NCI-H460 (cell line): ENCODE results near the gene LEO1. TPM values are rescaled to one million over a fixed set of nuclear protein-coding genes. Genes with fewer than 3 reads are reported as not detected.
A peak's percentile ranks its signal among the peaks of the same experiment; 100 is the strongest.

Source experiments
- DNase-seq: peaks from one replicate; pipeline ENCODE4 v3.0.0-alpha.2; 2016; ENCODE audit warnings: low read depth; ENCODE audit errors: extremely low read depth
- polyA plus RNA-seq: library from polyadenylated mRNA; depleted of rRNA; stranded (reverse); fragments of >200 nt; gene quantifications from 2 replicates; pipeline ENCODE4 v1.2.3, GENCODE V29; 2014; cell fraction: nucleus; rRNA removed
- total RNA-seq: library from RNA; depleted of rRNA; stranded (reverse); fragments of >200 nt; shearing (Covaris generic); gene quantifications from 2 replicates; pipeline ENCODE4 v1.2.3, GENCODE V29; 2014; rRNA removed

Gene LEO1
- total RNA-seq: 61.4 and 75.9 TPM in 2 replicates
- polyA plus RNA-seq: 26.9 and 29.6 TPM in 2 replicates

DNA sequence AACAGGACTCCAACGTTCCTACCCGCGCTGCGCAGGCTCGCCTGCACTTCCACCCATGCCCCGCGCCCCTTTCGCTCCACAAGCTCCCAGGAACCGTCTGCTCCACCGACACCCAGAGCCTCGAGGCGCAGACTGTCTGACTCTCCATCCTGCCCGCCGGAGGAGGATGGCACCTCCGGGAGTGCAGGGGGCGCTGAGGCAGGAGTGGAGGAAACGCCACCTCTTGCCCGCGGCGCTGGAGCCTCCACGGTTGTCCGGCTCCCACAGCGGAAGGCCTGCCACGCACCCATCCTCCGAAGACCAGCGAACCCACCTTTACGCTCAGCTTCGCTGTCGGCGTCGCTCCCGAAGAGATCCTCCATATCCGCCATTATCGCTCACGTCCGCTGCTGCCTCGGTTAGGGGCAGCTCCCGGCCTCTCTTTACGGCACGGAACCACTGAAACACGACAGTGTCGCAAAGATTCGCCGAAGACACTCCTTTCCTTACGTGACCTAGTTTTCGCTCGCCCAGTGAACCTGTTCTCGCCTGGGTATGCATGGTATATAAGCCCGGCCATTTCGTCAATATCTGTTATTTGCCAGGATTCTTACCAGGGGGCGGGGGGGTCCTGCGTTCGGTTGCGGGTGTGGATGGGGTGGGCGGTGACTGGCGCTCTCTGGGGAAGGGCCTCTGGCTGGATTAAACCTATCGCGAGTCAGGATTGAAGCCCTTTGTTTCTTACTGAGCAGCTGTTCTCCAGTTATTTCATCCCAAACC is at the start of gene LEO1:
Gene LEO1 (minus strand): TSS at position 404 of the 759 bp plus-strand sequence. CDS start 33 bp downstream, at position 371.
- peak; percentile 93 for DNase-seq

DNA sequence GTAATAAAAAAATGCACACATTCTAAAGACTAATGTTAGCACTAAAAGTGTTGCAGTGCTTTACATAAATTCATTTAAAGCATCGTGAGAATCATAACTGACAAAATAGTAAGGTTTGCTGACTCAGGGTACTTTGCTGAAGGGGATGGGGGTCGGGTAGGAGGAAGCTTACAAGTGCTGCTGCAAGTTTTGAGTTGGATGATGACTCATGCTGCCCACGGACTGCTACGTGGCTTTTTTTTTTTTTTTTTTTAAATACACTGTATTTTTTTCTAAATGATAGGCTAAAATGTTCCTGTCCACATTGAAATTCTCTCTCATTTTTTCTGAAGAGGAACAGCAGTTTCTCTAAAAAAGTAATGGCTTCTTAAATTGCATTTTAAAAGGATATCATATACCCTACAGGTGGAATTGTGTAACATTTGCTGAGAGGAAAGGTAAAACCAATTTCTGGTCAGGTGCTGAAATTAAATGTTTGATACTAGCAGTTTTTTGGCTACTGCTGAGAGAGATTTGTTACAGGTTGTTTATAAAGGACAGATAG is 49.6 kb upstream of the LEO1 start:
- peak; percentile 68 for DNase-seq

DNA sequence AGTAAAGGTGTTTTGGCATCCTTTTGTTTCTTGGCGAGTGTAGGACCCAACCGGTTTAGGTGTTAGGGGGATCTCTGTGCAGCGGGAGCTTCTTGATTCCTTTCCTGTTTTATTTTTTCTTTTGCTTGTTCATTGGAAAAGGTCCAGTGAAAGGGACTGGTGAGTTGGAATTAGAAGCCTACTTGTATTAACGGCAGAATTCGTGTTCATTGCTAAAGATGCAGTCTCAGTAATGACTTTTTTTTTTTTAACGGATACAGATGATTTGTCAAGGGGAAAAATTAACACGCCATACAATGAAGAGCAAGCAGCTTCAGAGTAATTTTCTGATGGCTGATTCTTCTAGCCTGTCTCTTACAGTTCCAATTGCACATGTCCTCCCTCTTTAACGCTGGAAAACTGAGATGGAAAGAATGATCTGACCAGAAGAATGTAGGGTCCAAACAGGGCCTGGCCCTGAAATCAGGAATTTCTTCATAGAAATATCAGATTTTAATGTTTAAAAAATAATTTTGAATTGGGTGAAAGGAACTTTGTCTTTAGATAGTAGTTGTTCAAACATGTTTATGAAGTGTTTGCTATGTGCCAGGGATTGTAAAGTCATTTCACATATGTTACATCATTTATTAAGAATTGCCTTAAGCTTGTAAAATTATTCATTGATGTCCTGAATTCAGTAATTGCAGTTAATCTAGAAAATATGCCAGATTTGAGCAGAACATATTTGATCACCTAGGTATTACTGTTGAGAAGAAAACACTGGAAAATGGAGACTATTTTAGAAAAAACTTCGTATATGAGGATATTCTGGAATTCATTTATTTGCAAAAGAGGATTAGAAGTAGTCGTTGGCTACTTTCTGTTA is 48.9 kb upstream of the LEO1 start:
- no peak for DNase-seq

DNA sequence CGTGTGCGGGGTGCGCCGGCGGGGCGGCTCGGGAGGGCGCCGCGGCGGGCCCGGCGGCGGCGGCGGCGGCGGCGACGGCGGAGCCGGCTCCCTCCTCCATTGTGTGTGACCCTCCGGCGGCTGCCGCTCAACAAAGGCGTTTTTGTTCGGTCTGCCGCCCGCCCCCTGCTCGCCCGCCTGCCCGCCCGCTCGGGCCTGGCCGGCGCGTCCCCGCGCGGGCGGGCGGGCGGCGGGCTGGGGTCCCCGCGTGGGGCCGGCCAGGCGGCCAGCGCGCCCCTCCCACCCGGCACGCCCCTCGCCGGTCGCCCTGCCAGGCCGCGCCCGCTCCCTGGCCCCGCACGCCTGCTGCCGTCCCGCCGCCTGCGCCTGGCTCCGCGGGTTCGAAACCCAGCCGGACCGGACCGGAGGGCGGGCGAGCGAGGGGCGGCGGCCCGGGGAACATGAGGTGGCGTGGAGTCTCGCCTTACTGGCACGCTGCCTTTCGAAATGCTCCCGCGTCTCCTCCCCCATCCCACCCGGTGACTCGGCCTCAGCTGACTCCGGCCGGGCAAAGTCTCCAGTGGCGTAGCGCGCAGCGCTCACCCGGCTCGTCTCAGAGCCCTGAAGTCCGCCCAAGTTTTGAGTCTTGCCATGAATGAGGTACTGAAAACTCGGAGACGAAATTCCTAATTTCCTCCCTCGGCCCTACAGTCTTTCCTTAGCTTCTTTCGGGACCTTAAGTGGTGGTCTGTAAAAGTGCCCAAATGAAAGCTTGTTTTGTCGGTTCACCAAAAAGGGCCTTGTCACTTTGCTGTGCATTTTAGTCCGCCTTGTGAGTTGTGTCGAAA is 48.0 kb upstream of the LEO1 start:
- DNase-seq: peak; percentile 84

DNA sequence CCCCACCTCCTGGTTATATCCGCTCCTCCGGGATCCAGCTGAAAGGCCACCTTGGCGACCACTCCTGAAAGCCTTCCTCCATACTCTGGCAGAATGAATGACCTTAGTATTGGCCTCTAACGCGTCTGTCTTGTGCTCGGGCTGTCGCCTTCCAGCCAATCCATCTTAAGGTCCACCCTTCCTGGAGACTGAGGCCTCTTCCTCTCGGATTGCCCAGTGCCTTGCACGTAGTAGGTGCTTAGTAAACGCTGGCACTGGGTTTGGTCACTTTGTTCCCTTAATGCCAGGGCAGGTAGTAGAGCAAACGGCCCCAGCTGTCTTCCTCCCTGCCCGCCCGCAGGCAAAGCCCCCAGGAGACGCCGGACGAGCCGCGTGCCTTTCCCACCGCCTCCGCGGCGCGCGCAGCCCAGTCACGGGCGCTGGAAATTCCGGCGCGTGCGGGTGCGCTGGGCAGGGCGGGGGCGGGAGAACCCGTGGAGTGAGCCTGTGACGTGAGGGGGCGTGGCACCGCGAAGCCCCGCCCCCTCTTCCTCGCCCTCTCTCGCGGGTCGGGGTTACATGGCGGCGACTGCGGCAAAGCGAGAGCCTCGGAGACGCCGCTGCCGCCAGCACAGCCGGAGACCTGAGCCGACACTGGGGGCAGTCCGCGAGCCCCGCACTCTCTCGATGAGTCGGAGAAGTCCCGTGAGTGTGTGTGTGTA is 47.3 kb upstream of the LEO1 start, which contains the start of gene MAPK6:
Gene MAPK6 (plus strand): TSS at position 527 of the 701 bp plus-strand sequence. CDS start 27,242 bp downstream, outside the sequence.
- DNase-seq: peak; percentile 85

DNA sequence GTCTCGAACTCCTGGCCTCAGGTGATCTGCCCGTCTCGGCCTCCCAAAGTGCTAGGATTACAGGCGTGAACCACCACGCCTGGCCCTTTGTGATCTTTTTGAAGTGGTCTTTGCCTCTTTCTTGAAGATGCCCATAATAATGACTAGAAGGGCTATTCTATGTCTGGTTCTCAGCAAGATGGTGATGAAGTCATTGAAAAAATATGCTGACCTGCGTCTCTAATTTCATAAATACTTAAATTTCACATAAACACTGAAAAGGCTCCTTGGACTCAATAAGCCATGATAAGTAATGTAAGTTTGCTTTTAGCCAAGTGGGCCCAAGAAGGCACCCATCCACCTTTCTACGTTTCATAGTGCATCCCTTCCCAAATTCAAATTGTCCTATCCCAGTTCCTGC is 46.7 kb upstream of the LEO1 start:
- no peak for DNase-seq

DNA sequence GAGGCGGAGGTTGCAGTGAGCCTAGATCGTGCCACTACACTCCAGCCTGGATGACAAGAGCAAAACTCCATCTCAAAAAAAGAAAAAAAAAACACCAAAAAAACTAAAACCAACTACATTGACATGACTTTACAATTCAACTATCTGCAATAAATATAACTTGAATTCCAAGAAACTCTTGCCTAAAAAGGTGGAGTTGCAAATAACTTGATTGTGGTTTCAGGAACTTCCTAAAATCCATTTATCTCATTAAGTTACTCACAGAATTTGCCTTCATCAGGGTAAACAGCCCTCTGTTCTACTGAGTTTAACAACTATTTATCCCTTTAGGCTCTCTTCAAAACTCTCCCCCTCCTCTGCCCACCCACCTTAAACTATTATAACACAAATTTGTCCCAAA is 44.7 kb upstream of the LEO1 start:
- no peak for DNase-seq

DNA sequence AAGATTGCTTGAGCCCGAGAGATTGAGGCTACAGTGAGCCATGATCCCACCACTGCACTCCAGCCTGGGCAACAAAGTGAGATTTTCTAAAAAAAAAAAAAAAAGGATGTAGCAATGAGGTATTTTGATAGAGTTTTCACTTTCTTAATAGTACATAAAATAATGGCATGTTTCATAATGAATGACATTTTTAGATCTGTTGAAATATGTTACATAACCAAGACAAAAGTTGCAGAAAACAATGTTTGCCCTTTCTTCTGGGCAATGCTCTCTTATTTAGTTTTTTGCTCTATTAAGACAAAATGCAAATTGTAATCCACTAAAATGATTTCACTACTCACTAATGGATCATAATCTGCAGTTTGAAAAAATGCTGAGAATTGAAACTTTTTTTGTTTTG is 43.0 kb upstream of the LEO1 start:
- DNase-seq: no peak

DNA sequence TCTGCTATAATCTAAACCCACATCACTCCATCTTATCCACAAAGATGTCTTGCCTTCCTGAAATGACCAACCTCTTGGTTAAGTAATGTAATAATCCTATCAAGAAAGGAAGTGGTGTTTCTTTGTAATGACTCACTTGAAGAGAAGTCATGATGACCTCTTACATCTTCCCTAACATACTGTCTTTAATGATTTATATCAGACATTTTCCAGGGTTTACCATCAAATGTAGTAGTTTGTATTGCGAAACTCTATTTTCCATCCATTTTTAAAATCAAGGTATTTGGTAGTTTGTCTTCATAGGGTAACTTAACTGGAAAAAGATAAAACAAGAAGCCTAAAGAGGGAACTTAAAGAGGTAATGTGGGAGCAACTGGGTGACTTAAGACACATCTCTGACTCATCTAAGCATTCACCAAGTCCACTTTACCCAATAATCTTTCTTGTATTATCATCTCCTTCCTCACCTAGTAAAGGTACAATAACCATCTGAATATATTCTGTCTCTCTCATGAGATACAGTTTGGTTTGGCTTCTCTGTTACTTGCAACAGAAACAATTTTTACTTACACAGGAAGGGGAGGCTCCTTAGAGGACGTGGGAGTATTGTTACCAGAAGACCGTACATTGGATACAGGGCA is 41.7 kb upstream of the LEO1 start:
- no peak for DNase-seq

DNA sequence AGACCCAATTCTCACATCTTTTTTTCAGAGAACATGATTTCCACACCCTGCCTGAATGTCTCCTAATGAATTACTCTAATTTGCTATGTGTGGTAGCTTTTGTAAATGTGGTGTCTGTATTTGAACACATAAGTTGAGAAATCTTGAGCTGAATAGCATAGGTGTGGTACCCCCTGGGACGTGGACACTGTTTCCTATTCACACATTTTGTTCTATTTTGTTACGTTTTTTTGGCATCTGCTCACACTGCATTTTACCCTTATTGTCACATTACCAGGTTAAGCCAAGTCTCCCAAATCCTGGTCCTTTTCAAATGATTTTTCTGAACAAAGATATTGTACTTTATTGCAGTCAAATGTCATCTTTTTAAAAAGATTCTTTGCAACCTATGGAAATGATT is 40.6 kb upstream of the LEO1 start:
- DNase-seq: no peak

DNA sequence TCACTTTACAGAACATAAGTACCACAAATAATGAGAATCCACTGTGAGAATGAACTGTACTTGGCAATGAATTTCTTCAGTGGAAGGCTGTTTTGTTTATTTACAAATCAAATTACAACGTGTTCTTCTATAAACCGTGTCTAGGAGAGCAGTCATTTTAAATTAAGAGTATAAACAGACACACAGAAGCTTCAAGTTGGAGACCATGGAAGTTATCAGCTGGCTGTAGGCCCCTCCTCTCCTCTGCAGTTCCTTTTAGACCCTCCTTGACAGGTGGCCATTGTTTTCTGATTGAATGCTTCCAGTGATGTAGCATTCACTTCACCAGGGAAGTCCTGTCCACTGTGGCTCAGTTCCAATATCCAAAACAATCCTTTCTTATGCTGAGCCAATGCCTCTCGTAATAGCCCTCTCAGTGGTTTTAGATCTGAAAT is 40.1 kb upstream of the LEO1 start:
- no peak for DNase-seq

DNA sequence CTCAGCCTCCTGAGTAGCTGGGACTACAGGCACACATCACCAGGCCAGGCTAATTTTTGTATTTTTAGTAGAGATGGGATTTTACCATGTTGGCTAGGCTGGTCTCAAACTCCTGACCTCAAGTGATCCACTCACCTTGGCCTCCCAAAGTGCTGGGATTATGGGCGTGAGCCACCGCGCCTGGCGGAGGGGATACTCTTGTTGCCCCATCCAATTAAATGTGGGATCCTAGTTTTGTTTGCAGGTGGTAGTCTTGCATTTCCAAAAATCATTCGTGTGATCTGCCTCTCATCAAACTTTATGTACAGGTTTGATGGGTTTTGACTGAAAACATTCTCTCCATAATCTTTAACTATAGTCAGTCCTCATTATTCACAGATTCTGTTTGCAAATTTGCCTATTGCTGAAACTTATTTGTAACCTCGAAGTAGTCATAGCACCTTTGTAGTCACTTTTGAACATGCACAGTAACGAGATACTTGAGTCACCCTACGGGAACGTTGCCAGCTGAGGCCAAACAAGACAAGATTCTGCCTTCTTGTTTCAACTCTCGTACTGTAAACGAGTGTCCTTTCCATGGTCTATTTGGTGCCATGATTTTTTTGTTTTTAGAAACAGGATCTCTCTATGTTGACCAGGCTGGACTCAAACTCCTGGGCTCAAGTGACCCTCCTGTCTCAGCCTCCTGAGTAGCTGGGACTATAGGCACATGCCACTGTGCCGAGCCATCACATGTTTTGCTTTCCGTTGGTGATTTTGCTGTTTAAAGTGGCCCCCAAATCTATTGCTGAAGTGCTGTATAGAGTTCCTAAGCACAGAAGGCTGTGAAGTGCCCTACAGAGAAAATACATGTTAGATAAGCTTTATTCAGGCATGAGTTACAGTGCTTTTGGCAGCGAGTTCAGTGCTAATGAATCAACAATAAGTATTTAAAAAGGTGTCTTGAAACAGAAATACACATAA is 39.3 kb upstream of the LEO1 start:
- no peak for DNase-seq

DNA sequence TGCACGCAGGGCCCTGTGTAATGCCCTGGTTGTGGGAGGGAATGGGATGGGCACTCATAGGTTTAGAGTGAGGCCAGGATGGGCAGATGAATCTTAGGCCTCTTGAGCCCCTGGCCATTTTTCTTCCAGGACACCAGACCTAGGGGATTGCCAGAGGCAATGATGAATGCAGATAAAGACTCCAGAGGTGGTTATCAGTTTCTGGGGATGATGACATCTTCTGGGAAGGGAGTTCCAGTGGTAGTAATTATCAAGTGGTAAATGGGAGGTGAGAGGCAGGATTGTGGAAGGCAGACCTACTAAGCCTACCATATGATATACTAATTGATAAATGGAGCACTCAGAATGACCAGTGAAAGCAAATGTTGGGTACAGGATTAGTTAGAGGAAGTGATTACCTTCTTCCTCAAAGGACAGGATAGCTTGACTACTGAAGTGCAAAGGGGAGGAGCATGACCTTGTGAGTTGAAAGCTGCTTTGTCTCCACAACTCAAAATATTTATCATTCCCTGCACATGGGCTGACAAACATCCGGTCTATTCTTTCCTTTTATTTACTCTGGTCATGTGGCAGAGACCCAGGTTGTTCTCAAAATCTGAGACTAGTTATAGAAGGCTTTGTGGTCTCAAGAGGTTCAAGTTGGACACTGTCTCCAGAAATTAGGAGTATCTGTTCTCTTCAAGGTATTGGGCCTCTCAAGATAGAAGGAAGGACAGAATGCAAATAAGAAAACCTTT is 37.3 kb upstream of the LEO1 start:
- no peak for DNase-seq

DNA sequence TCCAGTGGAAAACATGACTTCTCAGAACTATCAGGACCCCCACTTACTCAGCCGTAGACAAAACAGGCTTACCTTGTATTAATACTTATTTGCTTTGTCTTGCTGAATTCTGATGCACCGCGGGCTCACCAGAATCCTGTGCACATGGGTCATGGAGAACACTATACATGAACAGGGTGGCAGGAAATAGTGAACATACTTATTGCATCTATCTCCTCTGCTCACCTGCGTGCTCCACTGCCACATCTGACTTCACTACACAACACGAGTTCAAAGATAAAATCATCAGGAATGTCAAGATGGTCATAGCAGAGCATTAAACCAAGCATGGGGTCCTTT is 36.8 kb upstream of the LEO1 start:
- DNase-seq: no peak

DNA sequence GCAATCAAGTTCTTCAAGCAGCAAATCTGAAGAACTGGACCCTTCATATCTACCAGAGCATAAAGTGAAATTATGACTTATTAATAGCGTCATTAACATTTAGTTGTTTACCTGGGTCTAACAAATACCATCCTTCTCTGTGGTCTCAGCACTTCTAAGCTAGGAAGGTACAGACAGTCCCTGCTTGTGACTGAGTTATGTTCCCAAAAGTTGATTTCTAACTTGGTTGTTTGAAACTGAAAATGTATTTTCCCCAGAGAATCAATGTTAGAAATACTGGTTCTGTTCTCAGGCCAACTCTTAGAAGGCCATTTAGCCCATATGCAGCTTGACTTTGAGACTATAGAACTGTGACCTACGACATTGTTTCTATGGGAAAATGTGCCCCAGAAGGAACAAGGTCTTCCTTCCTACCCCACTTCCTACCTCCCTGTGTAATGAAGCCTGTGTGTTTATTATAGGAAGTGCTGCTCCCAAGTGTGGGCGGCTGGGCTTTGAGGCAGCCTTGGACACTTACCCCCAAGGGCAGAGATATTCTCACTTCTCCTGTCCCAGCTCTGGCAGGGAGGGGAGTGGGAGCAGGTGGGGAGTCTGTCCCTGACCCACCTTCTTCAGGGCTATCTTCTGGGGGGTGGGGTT is 35.2 kb upstream of the LEO1 start:
- DNase-seq: no peak

DNA sequence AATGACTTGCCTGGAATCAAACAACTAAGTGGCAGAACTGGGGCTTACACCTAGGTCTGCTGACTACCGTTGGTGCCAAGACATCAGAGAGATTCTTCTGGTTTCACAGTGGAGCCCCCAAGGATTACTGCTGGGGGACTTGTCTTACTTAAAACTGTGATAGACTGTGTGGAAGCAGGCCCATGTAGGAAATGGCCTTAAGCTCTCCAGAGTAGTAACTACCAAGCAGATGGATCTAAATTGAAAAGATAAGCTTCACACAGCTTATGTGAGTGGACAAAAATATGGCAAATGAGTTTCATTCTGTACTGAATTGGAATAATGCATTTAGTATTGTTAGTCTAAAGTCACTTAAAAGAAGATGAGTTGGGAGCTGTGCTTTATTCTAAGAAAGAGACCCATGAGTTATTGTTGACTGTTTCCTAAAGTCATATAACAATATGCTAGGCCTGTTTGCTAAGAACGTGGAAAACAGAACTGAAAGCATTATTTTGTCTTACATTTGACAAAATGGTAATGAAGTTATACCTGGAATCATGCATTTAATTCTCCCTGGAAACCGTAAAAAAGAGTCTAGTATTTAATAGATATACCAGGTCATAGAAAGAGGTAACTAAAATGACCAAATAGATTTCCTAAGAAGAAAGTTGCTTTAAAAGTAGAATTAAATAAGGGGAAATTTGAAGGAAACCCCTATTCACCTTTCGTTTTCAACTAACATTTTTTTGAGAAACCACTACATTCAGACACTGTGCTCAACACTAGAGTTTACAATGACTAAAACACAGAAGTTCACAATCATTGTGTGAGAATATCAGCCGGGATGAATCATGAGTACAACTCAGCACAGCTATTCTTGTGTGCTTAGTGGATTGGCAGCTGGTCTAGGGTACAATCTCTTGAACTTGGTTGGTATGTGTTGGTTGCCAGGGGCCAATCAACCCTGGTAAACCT is 34.4 kb upstream of the LEO1 start:
- no peak for DNase-seq
